Astrocyte (in vitro differentiated cells and primary cell): Measurements from ENCODE around the gene KCNK2.

Experiments
- CTCF ChIP-seq: IDR thresholded peaks from 2 replicates; pipeline ENCODE4 v1.5.1; 2011; ENCODE audit warnings: low read depth, mild to moderate bottlenecking, inconsistent platforms, low read length, moderate library complexity; ENCODE audit not compliant: insufficient read depth
- EZH2 ChIP-seq: IDR thresholded peaks from 2 replicates; pipeline ENCODE4 v1.6.1; 2012; ENCODE audit warnings: mild to moderate bottlenecking, low read length, inconsistent platforms; ENCODE audit not compliant: insufficient read depth

DNA sequence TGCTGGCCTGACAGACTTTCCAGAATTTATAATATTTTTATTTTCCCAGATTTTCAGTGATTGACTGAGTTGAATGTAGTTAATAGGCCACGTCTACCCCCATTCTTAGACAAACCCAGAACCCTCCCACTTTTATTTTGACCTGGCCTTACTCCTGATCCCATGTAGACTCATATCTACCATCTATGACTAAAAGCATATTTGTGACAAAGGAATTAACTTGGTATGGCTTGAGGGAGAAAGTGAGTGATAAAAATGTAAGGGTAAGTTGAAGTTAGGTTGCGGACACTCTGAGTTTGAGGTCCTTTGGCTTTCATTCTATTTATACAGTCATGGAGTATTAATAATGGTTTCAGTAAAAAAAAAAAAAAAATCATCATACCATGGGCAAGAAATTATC, 168.4 kb downstream of the KCNK2 start:
- TF ChIP-seq CTCF (no peak), EZH2 (no peak)
